ENCODE measurements around the gene MCOLN3.

GRCh38 chr1:85015826-85016225 lies 32.5 kb downstream of the MCOLN3 start:
- TF ChIP-seq CTCF (IDR thresholded peaks at IDR 0.05) (no peak), POLR2A (IDR thresholded peaks at IDR 0.05) (no peak), POLR2AphosphoS5 (IDR thresholded peaks at IDR 0.05) (no peak)

All from breast epithelium (tissue), 3 donors.